Measurements from ENCODE around the gene PERM1. TPM values are rescaled to one million over a fixed set of nuclear protein-coding genes. Genes with fewer than 3 reads are reported as not detected.

Gene PERM1
- total and polyA plus RNA-seq, 9 of the 15 experiments (the other 6 are each of a cell fraction or from before 2014, with no cell fraction given): not detected

GRCh38 chr1:978835-979743 lies 2.8 kb downstream of the PERM1 start (continued):
- TF ChIP-seq ZNF395 (CRISPR knock-in tag; IDR thresholded peaks at IDR 0.05): no peak
- TF ChIP-seq, protein P1, sequence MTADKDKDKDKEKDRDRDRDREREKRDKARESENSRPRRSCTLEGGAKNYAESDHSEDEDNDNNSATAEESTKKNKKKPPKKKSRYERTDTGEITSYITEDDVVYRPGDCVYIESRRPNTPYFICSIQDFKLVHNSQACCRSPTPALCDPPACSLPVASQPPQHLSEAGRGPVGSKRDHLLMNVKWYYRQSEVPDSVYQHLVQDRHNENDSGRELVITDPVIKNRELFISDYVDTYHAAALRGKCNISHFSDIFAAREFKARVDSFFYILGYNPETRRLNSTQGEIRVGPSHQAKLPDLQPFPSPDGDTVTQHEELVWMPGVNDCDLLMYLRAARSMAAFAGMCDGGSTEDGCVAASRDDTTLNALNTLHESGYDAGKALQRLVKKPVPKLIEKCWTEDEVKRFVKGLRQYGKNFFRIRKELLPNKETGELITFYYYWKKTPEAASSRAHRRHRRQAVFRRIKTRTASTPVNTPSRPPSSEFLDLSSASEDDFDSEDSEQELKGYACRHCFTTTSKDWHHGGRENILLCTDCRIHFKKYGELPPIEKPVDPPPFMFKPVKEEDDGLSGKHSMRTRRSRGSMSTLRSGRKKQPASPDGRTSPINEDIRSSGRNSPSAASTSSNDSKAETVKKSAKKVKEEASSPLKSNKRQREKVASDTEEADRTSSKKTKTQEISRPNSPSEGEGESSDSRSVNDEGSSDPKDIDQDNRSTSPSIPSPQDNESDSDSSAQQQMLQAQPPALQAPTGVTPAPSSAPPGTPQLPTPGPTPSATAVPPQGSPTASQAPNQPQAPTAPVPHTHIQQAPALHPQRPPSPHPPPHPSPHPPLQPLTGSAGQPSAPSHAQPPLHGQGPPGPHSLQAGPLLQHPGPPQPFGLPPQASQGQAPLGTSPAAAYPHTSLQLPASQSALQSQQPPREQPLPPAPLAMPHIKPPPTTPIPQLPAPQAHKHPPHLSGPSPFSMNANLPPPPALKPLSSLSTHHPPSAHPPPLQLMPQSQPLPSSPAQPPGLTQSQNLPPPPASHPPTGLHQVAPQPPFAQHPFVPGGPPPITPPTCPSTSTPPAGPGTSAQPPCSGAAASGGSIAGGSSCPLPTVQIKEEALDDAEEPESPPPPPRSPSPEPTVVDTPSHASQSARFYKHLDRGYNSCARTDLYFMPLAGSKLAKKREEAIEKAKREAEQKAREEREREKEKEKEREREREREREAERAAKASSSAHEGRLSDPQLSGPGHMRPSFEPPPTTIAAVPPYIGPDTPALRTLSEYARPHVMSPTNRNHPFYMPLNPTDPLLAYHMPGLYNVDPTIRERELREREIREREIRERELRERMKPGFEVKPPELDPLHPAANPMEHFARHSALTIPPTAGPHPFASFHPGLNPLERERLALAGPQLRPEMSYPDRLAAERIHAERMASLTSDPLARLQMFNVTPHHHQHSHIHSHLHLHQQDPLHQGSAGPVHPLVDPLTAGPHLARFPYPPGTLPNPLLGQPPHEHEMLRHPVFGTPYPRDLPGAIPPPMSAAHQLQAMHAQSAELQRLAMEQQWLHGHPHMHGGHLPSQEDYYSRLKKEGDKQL (CRISPR knock-in tag; IDR thresholded peaks at IDR 0.05; ENCODE audit: borderline replicate concordance): no peak

Data from K562 (cell line).